NCI-H526 treated with DMSO at 0.1 percent for 48 hours (cell line): ENCODE results near the gene ST6GALNAC1.

ENCODE experiments used
- DNase-seq: peaks from one replicate; lab custom pipeline; 2025; lab: John Stamatoyannopoulos, UW

ST6GALNAC1 gene

DNA sequence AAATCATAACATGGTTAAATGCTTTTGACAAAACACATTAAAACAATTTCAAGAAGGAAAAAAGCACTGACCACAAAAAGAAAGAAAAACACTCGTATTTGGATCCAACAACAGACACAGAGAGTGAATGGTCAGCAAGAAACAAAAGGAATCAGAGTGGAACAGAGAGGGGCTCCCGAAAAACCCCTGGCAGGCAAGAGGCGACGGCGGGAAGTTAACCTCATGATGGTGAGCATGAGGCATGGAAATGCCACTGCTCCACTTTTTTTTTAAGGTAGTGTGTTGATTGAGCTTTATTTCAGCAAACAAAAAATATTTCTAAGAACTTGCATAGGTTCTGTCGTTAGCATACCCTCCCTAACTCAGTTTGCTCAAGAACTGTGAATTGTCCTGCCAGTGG is 32.1 kb upstream of the ST6GALNAC1 start:
- no peak for DNase-seq

DNA sequence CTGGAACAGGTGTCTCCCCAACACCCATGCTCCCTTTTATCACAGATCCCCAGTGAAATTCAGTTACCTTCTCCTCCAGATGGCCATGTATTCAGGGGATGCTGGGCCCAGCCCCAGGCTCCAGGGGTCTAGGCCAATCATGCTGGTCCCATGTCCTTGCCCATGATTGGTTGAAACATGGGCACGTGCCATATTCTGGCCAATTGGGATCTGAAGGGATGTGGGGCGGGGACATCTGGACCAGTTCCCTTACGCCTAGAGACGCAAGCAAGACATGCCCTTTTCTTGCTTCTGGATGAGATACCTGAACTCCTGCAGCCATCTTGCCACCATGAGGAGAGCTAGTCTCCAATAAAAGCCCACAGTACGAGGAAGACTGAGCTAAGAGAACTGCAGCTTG is 31.0 kb upstream of the ST6GALNAC1 start:
- no peak for DNase-seq

DNA sequence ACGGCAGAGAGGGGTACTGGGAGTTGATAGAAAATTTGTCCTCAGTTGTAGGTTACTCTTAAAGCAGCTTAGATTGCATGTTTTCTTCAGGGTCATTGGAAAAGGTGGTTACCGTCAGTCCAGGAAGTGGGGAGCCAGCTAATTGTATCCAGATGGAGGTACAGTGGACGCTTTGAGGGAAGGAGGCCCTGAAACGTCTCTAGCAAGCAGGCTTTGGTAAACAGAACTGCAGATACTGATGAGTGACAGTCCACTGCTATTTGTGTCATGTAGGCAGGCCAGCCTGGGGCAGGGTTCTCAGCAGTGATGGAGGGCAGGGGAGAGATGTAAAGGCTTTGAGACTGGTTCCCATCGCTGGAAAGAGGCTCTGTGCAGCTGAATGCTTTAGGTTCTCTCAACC is 30.2 kb upstream of the ST6GALNAC1 start:
- DNase-seq, result no peak

DNA sequence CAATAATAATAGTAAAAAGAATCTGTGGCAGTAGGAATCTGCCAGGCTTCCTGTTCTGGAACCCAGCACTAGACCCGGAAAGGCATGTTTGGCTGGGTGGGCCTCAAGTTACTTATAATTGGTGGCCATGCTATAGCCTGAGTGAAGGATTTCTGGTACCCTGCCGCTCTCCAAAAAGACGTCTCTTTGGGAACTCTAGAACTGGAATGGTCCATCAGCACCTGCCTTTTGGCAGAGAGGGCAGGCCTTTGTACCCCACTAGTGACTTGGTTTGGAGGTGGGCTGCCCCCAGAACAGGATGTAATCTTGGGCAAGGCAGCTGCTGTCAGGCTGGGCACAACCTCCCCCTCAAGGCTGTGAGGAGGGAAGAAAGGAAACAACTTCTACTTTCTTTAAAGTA is 29.3 kb upstream of the ST6GALNAC1 start:
- DNase-seq, result no peak

DNA sequence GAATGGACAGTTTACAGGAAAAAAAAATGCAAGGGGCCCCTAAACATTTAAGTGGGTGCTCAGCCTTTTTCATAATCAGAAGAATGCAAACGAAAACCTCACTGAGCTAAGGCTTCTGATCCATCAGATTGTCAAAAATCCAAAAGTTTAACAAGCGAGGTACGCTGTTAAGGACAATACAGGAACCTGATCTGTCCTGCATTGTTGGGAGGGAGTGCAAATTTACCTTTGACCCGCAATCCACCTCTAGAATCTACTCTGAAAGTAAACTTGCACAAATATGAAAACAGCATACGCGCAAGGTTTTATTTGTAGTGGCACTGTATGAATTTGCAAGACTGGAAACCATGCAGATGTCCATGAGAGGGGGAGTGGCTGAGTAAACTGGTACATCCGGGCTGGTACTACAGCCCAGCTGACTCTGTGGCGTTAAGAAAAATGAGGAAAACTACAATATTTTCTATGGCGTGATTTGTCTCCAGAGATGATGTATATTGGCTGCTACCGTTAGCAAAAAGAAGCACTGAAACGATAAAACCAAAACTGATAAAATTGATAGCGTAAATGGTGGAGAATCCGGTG is 28.8 kb upstream of the ST6GALNAC1 start:
- no peak for DNase-seq

DNA sequence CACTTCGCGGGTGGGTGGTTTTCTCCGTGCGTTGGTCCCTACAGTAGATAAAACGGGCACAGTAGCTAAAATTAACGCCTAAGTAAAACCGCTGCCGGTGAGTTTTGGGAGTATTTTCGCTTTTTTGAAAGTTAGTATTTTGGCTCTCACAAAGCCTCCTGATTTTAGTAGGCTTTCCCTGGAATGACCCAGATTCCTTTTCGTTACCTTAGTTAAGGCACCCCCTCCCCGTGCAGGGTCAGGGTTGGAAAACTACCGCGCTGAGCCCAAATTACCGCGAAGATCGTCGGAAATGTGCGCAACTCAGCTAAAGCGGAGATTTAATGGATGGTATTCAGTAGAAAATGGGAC is 28.3 kb upstream of the ST6GALNAC1 start:
- no peak for DNase-seq

DNA sequence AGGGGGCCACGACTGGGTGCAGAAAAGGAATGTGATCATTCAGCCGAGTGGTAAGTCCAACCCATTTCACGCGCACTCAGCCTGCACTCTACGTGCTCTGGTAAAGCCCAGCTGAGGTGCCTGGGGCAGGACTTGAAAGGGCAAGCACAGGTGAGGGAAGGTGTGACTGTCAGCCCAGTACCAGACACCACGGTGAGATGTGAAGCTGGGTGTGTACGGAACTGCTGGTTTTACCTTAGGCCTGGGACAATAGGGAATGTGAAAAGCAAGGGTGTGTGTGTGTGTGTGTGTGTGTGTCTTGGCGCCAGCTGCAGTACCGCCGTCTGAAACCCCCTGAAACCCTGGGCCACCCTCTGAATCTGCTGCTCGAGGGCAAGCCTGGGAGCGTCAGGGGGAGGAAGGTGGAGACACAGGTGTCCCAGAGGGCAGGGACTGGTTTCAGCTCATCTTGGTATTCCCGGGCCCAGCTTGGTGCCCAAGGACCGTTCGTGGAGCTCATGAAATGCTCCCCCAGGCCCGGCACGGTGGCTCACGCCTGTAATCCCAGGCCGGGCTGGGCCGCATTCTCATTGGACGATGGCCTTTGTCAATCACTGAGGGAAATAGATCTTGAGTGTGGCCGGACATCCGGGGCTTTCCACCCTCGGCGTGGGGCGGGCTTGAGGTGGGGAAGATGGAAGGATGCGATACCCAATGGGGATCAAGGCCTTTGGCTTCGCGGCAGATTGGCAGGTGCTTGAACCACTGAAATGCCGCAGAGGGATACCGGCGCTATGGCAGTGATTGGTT is 27.8 kb upstream of the ST6GALNAC1 start:
- DNase-seq, result peak; percentile 98

DNA sequence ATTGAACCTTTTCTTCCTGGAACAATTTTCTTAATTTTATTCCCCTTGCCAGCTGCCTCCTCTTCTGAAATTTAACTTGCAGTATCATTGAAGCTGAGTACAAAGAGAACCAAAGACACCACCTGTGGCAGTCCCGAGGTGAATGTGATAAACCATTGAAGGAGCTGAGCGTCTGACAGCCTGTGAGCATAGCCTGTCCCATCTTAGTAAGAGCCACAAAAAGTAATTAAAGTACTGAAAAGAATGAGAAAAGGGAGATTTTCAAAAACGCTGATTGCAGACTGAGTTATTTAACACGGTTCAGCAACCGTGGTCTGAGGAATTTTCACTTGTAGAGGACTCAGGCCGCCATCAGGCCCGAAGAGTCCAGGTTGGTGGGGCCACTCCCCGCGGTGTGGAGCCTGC is 27.2 kb upstream of the ST6GALNAC1 start:
- no peak for DNase-seq

DNA sequence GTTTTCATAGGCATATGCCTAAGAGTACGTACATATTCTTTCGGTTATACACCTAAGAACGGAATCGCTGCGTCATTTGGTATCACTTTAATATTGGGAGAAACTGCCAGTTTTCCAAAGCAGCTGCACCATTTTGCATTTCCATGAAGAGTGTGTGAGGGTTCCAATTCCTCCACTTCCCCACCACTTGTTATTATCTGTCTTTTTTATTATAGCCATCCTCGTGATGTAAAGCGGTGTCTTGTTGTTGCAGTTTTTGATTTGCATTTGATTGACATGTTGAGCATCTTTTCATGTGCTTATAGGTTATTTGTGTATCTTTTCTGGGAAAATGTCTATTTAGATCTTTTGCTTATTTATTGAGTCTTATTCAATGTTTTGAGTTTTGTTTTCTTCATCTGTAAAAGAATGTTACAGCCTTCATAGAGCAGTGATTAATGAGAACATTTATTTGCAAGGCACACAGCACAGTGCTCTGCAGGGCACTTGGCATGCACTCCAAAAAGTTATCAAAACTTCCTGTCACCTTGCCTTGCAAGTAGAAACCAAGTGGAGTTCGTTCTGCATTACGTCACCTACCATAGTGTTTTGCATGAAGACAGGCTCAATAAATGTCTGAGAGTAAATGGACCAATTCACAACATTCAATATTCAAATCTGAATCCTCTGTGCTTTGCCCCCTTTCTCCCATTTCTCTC is 26.6 kb upstream of the ST6GALNAC1 start:
- DNase-seq, result peak; percentile 14

DNA sequence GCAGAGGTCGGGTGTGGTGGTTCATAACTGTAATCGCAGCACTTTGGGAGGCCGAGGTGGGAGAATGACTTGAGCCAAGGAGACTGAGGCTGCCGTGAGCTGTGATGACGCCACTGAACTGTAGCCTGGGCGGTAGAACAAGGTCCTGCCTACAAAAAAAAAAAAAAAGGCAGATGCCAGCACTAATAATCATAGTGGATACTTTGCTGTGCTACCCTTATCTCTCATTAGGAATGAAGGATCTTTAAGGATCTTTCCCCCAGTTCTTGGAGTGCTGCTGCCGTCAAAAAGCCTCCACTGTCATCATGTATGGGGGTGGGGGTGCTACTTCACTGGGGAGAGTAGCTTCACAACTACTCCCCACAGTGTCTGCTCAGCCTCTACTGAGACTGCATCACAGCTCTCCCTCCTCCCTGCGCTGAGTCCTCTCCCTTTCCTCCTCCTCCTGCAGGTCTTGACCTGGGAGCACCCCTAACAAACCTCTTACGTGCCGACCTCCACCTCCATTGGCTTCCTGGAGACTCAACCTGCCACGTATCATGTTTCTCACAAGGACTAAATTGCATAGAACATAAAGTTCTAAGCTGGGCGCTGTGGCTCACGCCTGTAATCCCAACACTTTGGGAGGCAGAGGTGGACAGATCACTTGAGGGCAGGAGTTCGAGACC is 24.4 kb upstream of the ST6GALNAC1 start:
- no peak for DNase-seq

DNA sequence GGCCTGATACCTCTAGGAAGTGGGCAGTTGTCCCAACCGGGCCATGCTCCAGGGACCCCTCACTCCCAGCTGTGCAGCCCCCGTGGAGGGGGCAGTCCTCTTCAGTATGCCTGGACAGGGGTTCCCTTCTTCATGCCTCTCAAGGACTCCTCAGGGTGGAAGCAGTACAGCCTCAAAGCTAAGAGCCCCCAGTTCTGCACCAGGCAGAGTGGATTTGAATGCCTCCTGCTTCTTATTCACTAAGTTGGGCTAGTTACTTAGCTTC is 23.9 kb upstream of the ST6GALNAC1 start:
- DNase-seq, result no peak

DNA sequence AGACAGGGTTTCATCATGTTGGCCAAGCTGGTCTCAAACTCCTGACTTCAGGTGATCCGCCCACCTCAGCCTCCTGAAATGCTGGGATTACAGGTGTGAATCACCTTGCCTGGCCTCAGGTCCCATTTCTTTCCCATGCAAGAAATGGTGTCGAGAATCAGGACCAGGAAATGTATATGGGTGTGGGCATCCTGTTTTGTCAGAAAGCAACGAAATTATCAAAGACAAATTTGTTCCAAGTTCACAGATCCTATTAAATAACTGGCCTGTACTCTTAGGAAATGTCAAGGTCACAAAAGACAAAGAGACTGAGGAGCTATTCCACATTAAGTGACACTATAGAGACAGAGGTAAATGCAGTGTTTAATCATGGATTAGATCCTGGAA is 17.1 kb upstream of the ST6GALNAC1 start:
- DNase-seq, result no peak

DNA sequence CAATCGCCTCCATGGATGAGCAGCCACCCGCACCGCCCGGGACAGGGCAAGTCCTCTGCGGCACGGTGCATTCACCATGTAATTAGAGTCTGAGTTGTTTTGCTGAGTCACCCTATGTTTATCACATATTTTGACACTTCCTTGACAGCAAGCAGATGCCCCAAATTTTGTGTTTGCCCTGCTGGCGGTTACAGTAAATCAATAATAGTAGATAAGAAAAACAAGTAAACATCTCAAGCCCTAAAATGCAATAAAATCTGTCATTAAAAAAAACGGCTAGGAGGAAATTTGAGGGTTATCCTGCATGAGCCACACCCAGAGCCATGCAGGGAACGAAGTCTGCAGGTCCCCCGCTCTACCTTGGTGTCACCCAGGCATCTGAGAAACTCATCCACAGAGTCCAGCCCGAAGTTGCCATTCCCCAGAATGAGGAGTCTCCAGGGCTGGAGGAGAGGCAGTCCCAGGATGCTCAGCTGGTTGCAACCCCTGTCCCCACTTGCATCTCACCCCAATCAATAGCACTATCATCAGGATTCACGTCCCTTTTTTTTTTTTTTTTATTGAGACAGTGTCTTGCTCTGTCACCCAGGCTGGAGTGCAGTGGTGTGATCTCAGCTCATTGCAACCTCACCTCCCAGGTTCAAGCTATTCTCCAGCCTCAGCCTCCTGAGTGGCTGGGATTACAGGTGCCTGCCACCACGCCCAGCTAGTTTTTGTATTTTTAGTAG is 16.5 kb upstream of the ST6GALNAC1 start:
- peak; percentile 24 for DNase-seq

DNA sequence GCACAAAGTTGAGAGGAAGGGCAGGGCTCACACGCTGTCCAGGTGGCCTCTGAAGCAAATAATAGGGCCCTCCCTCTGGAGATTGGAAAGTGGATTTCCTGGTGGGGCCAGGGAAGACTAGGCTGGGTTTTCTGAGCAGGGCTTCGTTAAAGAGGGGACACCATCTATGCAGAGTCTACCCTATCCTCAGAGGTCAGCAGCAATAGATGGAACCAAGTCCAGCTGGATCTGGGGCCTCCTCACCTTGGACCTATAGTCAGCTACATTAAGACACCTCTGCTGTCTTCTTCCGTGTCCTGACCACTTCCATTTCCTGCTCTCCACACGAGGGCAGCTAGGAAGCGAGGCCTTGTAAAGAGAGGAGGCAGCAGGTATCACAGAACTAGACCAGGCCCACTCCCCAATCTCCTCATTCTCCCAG is 14.7 kb upstream of the ST6GALNAC1 start:
- DNase-seq, result no peak

DNA sequence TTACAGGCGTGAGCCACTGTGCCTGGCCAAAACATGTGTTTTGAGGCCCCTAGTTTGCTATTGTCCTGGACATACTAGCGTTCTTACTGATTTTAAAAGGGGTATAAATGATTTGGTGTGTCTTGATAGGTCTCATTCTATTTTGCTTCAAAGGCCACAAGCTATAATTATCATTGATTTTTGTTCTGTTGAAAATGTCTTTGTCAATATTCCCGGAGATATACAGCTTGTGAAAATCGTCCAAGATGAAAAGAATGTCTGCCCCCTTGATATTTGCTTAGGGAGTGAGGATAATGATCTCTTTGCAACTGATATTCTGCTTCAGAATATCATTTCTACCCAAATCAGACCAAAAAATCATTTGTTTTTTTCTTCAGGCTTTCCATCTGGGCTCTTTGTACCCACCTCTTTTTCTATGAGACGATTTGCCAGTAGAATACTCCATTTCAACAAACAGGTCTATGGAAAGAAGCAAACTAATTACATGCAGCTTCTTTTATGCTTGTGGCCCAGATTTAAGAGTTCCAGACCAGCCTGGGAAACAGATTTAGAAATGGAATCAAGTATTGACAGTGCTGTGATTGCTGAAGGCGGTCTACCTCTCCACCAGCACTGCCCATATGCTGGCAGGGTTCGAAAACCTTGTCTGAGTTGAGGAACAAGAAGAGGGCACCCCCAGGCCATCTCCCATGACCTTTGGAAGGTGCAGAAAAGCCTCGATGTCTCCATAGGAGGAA is 14.1 kb upstream of the ST6GALNAC1 start:
- no peak for DNase-seq

DNA sequence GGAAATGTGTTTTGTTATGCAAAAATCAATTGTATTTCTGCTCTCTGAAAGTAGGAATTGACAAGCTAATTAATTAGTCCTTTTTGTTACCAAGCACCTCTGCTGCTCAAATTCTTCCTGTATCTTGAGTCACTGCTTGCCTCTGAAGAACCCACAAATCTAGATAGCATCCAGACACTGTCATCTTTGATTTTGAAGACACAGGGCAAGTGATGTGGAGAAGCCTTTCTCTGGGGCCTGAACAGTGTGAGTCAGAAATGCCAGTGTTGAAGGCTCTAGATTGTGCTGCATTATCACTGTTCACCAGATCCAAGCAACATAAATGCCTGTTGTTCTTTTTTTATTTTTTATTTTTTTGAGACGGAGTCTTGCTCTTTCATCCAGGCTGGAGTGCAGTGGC is 10.9 kb upstream of the ST6GALNAC1 start:
- no peak for DNase-seq

DNA sequence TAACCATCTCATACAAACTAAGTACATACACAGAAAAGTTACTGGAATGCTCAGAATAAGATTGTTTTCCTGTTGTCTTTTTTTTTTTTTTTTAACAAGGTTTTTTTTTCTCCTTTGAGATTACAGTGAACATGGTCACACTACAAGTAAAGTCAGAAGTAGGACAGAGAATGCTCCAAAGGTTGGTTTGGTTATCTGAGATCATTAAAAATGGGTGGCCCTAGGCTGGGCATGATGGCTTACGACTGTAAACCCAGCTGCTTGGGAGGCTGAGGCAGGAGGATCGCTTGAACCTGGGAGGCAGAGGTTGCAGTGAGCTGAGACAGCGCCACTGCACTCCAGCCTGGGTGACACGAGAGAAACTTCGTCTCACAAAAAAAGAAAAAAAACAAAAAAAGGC is 6.9 kb upstream of the ST6GALNAC1 start:
- no peak for DNase-seq

DNA sequence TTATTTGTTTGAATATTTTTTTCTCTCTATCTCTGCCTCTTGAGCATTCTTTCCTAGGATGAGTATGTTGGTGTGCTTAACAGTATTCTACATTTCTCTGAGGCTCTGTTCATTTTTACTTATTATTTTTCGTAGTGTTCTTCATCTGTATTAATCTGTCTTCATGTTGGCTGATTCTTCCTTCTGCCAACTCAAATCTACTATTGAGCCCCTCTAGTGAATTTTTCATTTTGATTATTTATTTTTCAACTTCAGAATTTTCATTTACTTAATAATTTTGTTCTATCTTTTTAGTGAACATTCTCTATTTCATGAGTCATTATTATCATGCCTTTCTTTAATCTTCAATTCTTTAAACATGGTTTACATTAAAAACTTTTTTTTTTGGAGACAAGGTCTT is 3.2 kb upstream of the ST6GALNAC1 start:
- DNase-seq, result no peak

DNA sequence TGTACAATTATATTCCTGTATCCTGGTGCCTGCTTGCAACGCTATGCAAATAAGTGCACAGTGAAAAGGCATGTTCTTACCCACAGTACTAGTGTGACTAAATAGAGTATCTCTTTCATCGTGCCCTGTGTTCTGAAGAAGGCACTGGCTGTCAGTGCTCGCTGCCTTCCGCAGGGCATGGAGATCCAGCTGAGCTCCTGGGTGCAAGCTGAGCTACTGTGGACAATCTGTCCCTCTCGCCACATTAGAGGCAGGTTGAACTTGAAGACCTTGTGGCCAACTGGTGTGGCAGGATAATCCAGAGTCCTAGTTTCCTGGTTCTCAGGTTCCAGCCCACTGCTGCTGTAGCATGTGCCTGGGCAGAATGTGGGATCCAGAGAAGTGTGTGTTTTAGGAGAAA is 1.9 kb upstream of the ST6GALNAC1 start:
- DNase-seq, result peak; percentile 51

DNA sequence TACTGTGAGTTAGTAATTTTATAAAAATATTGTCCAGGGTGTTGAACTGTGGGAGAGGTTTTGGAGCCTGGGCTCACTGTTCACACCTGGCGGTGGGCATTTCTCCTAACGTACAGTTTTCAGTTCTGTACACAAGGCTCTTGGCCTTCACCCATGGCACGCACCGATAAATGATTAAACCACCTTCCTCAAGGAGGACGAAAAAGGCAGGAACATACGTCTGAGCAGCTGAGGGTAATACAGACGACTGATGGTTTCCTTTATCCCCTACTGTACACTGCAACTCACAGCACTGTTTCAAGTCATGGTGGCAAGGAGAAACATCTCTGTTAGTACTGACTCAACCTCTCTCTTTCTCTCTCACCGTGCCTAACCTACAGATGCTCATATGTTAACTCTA is 1.4 kb upstream of the ST6GALNAC1 start:
- DNase-seq, result no peak

DNA sequence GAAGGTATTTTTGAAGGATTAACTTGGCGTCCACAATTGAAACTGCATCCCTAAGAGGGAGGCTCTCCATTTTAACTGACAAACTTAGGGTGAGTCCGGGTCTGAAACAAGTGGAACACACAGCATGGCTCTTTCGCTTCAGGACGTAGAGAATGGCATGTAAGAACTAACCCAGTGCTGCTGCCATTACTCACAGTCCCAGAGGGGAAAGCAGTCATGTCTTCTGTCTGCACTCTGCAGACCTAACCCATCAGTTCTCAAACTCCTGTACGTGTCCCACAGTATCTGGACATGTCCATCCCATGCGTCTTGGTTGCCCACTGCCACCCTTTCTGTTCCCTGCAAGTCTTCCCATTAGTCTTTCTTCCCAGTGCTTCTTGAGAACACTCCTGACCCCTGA is 563 bp downstream of the ST6GALNAC1 start:
- no peak for DNase-seq

DNA sequence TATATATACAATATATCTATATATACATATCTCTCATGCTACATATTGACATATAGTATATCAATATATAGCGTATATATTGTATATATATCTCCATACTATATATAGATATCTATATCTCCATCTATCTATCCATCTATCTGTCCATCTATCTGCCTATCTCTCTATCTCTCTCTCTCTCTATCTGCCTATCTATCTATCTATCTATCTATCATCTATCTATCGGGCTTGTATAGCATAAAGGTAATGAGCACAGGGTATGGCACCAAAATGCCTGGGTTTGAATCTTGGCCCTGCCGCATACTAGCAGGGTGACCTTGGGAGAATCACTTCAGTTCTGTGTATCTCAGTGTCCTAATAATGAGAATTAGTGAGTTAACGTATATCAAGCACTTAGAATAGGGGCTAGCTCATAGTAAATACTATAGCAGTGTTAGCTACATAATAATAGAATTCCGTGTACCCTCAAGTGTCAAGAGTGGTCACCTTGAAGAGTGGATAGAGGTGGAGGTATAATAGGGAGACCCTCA is 1.5 kb downstream of the ST6GALNAC1 start:
- DNase-seq, result no peak
